DMS153 (cell line): Measurements from ENCODE around the gene GPC2.
"Not testable (repeated sequence)": the region's sequence is repeated elsewhere in the genome, so short reads cannot be mapped to it uniquely, and the experiment has no call there.

Source experiments
- DNase-seq: peaks from one replicate; lab custom pipeline; 2025; lab: John Stamatoyannopoulos, UW

The GPC2 gene

DNA sequence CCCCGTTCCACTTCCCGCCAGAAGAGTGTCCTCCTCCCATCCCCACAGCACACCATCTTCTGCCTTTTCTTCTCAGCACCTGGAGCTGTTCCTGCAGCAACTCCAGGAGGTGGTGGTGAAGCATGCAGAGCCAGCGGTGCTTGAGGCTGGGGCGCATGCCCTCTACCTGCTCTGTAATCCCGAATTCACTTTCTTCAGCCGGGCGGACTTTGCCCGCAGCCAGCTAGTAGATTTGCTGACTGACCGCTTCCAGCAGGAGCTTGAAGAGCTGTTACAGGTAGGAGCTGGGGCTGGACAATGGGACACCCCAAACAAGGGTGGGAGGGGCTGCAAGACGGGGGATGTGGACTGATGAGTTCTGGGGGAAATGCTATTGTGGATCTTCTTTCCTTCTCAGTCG is 23.5 kb upstream of the GPC2 start:
- no peak for DNase-seq

- DNase-seq: no peak
These were observed 21.1 kb upstream of the GPC2 start for GRCh38 chr7:100198266-100198665.

DNA sequence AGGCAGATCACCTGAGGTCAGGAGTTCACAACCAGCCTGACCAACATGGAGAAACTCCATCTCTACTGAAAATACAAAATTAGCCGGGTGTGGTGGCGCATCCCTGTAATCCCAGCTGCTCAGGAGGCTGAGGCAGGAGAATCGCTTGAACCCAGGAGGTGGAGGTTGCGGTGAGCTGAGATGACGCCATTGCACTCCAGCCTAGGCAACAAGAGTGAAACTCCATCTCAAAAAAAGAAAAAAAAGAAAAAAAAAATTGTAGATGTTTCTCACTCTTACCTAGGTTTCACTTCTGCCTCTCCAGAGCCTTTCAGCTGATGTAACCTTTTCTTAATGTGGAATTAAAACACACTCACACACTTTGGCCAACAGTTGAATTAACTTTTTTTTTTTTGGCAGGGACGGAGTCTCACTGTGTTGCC is 18.7 kb upstream of the GPC2 start:
- not testable (repeated sequence) for DNase-seq

- DNase-seq: no peak
These were observed 18.0 kb upstream of the GPC2 start for GRCh38 chr7:100195222-100195621.

DNA sequence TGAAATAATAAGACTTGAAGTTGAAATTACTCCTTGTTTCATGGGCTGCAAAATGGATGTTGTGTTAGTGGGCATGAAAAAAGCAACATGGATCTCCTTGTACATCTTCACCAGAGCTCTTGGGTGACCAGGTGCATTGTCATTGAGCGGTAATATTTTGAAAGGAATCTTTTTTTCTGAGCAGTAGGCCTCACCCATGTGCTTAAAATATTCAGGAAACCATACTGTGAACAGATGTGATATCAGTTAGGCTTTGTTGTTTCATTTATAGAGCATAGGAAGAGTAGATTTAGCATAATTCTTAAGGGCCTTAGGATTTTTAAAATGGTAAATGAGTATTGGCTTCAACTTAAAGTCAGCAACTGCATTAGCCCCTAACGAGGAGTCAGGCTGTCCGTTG is 15.8 kb upstream of the GPC2 start:
- no peak for DNase-seq

- DNase-seq: not testable (repeated sequence)
These were observed 15.2 kb upstream of the GPC2 start for GRCh38 chr7:100192281-100192862.

DNA sequence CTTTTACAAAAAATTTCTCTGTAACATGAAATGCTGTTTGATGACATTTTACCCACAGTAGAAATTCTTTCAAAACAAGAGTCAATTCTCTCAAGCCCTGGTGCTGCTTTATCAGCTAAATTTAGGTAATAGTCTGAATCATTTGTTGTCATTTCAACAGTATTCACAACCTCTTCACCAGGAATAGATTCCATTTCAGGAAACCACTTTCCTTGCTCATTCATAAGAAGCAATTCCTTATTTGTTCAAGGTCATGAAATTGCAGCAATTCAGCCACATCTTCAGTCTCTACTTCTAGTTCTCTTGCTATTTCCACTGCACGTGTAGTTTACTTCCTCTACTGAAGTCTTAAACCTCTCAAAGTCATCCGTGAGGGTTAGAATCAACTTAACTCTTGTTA is 14.6 kb upstream of the GPC2 start:
- DNase-seq: no peak

DNA sequence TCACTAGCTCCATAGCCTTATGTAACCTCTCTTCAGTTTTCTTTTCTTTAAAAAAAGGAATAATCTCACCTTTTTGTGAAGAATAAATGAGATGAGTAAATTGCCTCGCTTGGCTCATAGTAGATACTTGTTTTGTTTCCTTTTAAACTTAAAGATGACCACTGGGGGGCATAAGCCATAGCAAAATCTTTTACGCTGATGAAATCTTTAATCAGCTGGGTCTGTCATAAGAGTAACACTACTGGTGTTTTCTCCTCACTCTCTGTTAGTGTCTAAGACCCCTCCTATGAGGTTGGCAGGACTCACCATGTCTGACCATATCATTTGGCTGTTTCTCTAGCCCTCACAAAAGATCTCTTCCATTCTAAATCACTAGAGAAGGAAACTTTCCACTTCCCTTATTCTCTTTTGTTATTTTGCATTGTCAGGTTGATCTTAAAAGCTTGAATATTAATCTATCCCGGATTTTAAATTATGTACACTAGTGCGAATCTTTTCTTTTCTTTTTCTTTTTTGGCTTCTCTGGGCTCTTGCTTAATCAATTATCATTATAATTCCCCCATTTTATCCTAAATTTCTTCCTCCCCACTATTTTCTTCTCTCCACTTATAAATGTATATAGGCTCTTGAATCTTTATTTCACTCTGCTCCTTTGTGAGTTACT is 13.0 kb upstream of the GPC2 start:
- no peak for DNase-seq

DNA sequence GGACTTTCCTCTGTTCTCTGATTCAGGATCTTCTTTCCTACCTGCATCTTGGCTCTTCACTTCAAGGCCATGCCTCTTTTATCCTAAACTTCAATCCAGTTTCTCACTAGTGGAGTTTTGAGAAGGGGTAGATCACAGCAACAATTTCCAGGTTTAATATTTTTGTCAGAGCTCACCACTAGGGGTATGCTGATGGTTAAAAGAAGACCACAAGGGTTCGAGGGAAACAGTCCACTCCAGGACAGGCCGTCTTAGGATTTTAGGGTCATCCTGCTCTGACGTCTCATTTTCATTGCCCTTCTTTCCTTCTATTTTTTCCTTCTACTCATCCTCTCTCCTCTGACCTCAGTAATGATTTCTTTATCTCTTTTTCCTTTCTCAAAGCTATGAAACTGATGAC is 11.9 kb upstream of the GPC2 start:
- no peak for DNase-seq

DNA sequence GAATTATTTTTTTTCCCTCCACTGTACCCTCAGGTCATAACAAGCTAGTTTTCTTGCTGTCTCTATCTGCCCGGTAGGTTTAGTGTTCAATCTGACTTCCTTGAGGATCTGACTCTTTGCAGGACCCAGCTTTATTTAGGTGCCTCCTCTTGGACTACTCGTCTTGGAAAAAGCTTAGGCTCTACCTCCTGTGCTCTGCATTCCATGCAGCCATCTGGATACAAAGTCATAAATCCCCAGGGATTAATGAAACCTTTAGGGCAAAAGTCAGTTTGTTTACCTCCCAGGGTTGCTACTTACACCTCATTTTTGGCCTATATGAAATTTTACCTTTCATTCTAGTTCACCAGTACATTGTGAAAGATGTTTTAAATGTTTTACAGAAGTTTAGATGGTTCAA is 8.5 kb upstream of the GPC2 start:
- no peak for DNase-seq

- not testable (repeated sequence) for DNase-seq
These were observed 5.9 kb upstream of the GPC2 start for GRCh38 chr7:100183090-100183489.

DNA sequence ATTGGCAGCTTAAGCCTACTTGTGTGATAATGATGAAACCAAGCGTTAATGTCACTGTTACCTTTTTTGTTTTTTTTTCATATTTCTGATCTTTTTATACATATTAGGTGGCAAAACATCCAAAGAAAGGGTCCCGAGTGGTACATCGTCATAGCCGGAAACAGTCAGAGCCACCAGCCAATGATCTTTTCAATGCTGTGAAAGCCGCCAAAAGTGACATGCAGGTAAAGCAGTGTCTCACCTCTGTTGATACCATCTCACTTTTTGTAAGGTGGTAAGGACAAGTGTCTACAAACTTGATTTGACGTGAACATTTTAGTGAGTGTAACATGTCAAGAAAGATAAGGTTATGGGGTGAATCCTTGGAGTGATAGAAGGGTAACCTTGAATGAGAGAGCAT is 5.4 kb upstream of the GPC2 start:
- DNase-seq: not testable (repeated sequence)

GRCh38 chr7:100180084-100180483 is 2.9 kb upstream of the GPC2 start:
- DNase-seq: not testable (repeated sequence)

DNA sequence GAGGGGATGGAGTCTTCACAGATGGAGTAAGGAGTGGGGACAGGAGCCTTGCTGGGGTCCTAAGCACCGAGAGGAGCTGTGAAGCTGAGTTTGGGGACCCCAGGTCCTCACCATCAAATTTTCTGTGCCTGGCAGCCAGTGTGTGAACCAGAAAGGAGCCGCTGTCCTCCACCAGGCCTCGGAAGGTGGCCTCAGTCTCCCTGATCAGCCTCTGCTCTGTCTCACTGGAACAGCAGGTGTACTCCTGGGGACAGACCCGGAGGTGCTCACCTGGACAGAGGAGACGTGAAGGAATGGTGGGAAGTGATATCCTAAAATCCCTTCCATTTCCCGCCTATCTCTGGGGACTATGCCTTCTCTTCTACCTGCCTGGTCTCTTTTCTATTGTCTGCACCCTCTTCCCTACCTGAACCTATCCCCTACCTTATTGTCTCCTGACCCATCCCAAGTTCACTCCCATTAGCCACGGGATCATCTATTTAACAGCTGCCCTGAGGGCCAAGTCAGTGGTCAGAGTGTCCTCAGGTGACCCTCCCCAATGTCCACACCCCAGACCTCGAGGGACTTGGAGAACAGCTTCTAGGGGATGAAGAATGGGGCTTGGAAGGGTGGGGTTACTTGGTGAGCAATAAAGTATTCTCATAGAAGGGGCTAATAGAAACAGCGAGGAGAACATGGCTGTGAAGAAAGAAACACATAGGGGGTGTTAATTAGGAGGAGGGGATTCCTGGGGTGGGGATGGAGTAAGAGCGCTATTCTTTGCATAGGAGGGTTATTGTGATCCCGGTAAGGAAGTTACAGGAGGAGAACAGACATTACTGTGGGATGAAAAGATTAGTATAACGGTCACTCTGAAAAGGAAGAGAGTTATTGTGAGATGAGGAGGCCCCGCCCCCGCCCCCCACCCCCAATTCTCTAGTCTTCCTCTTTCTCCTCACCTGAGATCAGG is 811 bp downstream of the GPC2 start:
- DNase-seq: no peak

DNA sequence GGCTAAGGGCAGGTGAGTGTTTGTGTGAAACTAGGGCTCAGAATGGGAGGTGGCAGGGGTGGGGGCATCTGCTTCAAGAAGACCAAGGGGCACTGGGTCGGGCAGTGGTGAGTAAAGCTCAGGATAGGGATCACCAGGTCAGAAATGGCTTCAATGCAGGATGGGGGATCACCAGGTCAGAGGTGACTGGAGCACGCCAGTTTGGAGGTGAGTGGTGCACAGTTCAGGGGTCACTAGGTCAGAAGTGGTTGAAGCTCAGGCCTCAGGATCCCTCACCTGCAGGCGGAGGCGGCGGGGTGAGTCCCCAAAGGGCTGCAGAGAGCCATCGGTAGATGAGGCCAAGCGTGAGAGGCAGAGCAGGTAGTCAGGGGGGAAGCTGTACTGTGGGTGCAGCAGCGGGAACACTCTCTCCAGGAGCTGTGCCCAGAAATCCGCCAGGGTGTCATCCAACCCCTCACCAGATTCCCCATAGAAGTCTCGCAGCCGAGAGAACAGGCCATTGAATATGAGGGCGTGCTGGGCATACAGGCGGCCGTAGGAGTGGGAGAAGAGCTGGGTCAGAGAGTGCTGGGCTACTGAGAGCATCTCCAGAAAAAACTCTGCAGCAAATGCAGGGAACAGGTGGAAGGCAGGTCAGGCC is 1.8 kb downstream of the GPC2 start:
- DNase-seq: no peak

DNA sequence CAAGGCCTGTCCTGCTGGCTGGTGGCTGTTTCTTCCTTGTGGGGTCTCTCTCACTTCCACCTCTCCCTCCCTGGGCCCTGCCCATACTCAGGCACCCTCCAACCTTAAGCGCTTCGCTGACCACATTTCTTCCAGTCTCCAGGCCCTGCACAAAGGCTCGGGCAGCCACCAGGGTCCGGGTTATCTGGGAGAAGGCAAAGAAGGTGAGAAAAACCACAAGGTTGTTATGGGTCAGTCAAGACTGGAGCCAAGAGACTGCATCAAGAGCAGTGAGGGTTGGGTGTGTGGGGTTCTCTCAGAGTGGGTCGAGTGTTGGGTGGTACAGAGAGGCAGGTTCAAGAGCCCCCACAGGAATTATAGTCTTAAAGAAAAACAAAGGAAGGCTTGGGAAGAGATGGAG is 2.6 kb downstream of the GPC2 start:
- DNase-seq: no peak

DNA sequence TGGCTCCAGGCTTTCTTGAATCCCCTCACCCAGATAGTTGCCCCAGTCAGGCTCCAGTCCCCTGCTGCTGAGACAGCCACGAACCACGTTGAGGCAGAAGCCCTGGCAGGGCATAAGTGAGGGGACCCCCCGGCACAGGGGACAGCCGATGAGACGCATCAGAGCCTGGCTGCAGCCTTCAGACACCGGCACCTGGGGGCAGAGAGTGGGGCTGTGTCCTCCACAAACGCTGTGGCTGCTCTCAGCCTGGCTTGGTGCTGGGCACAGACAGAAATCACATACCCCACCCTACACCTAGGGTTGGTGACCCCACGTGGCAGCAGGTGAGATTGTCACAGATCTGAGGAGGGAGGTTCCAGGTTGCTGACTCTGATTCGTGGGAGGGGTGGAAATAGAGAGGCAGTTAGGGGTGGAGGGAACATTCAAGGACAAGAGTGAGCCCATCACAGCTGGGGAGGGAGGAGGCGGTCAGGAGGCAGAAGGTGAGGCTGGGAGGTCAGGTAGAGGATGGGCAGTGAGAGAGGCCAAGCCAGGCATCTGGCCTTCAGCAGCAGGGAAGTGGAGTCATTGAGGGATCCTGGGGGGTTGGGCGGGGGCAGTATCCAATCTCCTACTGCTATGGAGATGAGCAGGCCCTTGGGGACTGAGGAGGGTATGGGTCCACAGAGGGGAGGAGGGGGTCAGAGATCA is 3.2 kb downstream of the GPC2 start:
- no peak for DNase-seq

GRCh38 chr7:100171840-100172239 is 5.3 kb downstream of the GPC2 start:
- DNase-seq: no peak

DNA sequence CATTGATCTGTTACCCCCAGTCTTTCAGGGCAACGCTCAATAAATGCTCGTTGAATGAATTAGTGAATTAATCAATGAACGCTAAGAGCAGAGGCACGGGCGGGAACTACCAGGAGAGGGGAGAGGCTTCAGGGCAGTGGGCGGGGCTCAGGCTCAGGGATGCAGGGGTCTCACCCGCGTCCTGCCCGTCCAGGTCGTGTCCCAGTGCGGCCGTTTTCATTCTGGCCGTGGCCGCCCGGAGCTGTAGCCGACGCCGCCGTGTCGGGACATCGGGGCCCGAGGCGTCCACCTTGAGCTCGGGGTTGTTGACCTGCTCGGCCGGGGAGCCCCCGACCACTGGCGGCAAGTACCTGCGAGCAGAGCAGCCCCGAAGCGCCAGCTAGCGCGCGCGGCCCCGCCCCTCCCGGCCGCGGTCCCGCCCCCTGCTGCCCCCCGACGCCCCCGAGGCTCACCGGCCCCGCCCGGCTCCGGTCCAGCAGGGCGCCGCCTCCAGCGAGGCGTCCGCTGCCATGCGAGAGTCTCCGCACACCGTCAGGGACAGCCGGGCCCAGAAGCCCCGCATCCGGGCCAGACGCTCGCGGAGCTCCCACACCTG is 6.0 kb downstream of the GPC2 start:
- no peak for DNase-seq

DNA sequence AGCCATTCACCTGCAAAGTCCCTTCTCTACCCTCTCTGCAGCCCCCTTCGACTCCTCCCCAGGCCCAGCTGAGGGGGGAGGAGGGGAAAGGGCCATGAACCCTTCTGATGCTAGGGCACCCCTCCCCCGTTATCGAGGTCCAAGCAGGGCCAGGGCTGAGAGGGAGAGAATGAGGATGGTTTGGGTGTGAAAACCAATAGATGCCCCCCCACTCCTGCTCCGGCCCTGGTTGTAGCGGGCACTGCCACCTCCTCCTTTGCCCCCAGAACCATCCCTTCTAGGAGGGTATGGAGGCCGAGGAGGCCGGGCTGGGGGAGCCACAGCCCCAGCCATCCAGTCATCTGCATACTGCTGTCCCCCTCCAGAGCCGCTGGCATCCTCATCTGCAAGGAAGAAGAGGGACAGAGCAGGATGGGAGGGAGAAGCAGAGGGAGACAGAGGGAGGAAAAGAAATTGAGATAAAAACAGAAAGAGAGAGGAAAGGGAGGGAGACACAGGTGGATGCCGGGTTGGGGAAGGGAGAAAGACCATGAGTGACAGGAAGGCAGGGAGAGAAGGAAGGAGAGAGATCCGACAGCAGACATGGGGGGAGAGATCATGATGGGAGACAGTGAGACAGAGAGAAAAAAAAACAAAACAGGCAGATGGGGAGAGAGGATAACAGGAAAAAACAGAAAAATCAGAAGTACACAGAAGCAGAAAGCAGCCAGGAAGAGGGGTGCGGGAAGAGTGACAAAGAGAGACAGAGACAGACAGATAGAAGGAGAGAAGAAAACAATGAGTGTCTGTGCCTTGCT is 6.9 kb downstream of the GPC2 start:
- no peak for DNase-seq
